Fibroblast of peridontal ligament (primary cell): Measurements from ENCODE around the gene MMP1.

ENCODE experiments used
- DNase-seq: peaks from one replicate; pipeline ENCODE4 v3.0.0-alpha.2; 2010; ENCODE audit errors: extremely low read depth

MMP1 gene

GRCh38 chr11:102806296-102806695 lies 8.3 kb upstream of the MMP1 start:
- DNase-seq, result peak; percentile 53

- DNase-seq, result peak; percentile 98
Measured at GRCh38 chr11:102802341-102802740, 4.4 kb upstream of the MMP1 start.

- DNase-seq, result peak; percentile 76
Measured at GRCh38 chr11:102800767-102801166, 2.8 kb upstream of the MMP1 start.

GRCh38 chr11:102799681-102800340 lies 1.9 kb upstream of the MMP1 start:
- DNase-seq, result peak; percentile 43

- DNase-seq, result peak; percentile 27
Measured at GRCh38 chr11:102794382-102794781, 3.6 kb downstream of the MMP1 start.

GRCh38 chr11:102793677-102794290 lies 4.2 kb downstream of the MMP1 start:
- no peak for DNase-seq

- no peak for DNase-seq
Measured at GRCh38 chr11:102792604-102793003, 5.4 kb downstream of the MMP1 start.

GRCh38 chr11:102791271-102792036 lies 6.5 kb downstream of the MMP1 start:
- DNase-seq, result no peak

- peak; percentile 23 for DNase-seq
Measured at GRCh38 chr11:102788334-102788995, 9.5 kb downstream of the MMP1 start.

GRCh38 chr11:102784380-102784779 lies 13.6 kb downstream of the MMP1 start:
- no peak for DNase-seq

GRCh38 chr11:102783720-102784119 lies 14.2 kb downstream of the MMP1 start:
- DNase-seq, result no peak

- no peak for DNase-seq
Measured at GRCh38 chr11:102783016-102783415, 14.9 kb downstream of the MMP1 start.

GRCh38 chr11:102781676-102782075 lies 16.3 kb downstream of the MMP1 start:
- DNase-seq, result no peak

GRCh38 chr11:102780491-102780918 lies 17.5 kb downstream of the MMP1 start, which contains the start of gene MMP10:
TSS of gene MMP10 (minus strand) at chr11:102780628. CDS start at chr11:102780591, 37 bp downstream.
- DNase-seq, result peak; percentile 68

- DNase-seq, result no peak
Measured at GRCh38 chr11:102776454-102776853, 21.5 kb downstream of the MMP1 start.

- DNase-seq, result no peak
Measured at GRCh38 chr11:102773386-102773785, 24.6 kb downstream of the MMP1 start.

GRCh38 chr11:102771351-102771750 lies 26.6 kb downstream of the MMP1 start:
- DNase-seq, result peak; percentile 29

GRCh38 chr11:102770191-102770590 lies 27.8 kb downstream of the MMP1 start:
- DNase-seq, result no peak

GRCh38 chr11:102767800-102768199 lies 30.2 kb downstream of the MMP1 start:
- DNase-seq, result no peak

- DNase-seq, result no peak
Measured at GRCh38 chr11:102763440-102763839, 34.5 kb downstream of the MMP1 start.

GRCh38 chr11:102762361-102762767 lies 35.6 kb downstream of the MMP1 start:
- DNase-seq, result peak; percentile 23

- DNase-seq, result peak; percentile 10
Measured at GRCh38 chr11:102761646-102762238, 36.2 kb downstream of the MMP1 start.
